Activated naive CD4-positive, alpha-beta T cell treated with anti-CD3 and anti-CD28 coated beads, Interleukin-2, amount 50 U/mL, for 24 hours (primary cell): Measurements from ENCODE around the gene TUBAL3.
"Not testable (repeated sequence)": the region's sequence is repeated elsewhere in the genome, so short reads cannot be mapped to it uniquely, and the experiment has no call there.

ENCODE experiments used
- H3K27ac Mint-ChIP-seq: one replicate; pipeline ENCODE4 v1.8.0; 2021; ENCODE audit warnings: mild to moderate bottlenecking, mixed read lengths
- H3K27me3 Mint-ChIP-seq: one replicate; pipeline ENCODE4 v1.8.0; 2021; ENCODE audit warnings: mixed read lengths
- H3K36me3 Mint-ChIP-seq: one replicate; pipeline ENCODE4 v1.8.0; 2021; ENCODE audit warnings: mixed read lengths
- H3K4me1 Mint-ChIP-seq: one replicate; pipeline ENCODE4 v1.8.0; 2021; ENCODE audit warnings: mixed read lengths
- H3K4me3 Mint-ChIP-seq: one replicate; pipeline ENCODE4 v1.8.0; 2021; ENCODE audit warnings: mild to moderate bottlenecking, mixed read lengths
- H3K9me3 Mint-ChIP-seq: one replicate; pipeline ENCODE4 v1.8.0; 2021; ENCODE audit warnings: mixed read lengths

Gene TUBAL3

GRCh38 chr10:5402798-5403197 is 1.8 kb downstream of the TUBAL3 start:
- H3K4me1 Mint-ChIP-seq, result no peaks in the 10 kb centered on the region
- H3K4me3 Mint-ChIP-seq, result no peak overlapping the region
- no peak overlapping the region for H3K27ac Mint-ChIP-seq
- no peaks in the 10 kb centered on the region for H3K9me3 Mint-ChIP-seq
- H3K36me3 Mint-ChIP-seq, result no peaks in the 10 kb centered on the region
- H3K27me3 Mint-ChIP-seq, result peaks cover 4% of the 10 kb centered on the region

DNA sequence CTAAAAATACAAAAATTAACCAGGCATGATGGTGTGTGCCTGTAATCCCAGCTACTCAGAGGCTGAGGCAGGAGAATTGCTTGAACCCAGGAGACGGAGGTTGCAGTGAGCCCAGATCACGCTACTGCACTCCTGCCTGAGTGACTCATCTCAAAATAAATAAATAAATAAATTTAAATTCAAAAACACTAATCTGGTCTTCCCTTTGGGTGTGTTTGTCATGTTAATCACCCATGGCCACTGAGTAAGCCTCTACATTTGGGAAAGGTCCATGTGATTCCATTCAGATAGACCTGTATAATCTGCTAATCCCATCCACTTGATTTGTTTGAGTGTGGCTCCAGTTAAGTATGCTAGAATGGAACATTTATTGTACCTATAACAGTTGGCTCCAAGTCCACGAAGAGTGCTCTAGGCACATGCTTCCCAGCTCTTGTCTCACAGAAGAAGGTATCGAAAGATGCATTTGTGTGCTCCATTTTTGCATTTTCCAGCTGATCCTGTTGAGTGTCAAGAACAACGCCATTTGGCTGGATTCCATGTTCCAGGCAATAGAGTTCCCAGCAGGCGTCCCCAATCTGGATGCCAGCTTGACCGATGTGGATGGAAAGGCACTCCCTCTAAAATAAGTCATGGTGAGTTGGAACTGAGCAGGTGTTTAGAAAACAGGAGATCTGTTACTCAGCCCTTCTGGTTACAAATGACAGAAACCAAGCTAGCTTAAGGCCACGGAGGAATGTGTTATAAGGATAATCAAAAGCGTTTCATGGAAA is 4.0 kb downstream of the TUBAL3 start:
- no peaks in the 10 kb centered on the region for H3K9me3 Mint-ChIP-seq
- H3K4me3 Mint-ChIP-seq, result no peak overlapping the region
- H3K36me3 Mint-ChIP-seq, result no peaks in the 10 kb centered on the region
- no peak overlapping the region for H3K27ac Mint-ChIP-seq
- no peaks in the 10 kb centered on the region for H3K4me1 Mint-ChIP-seq
- H3K27me3 Mint-ChIP-seq, result peaks cover 4% of the 10 kb centered on the region

DNA sequence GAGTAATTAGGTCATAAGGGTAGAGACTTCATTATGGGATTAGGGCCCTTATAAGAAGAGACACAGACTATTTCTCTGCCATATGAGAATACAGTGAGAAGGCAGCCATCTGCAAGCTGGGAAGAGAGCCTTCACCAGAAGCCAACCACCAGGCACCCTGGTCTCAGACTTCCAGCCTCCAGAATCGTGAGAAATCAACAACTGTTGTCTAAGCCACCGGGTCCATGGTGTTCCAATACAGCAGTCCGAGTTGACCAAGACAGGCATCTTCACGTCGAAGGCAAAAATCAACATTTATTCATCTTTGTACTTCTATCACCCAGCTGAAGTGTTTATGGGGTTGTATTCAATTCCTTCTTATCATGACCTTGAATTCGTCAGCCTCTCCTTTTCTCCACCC is 5.3 kb downstream of the TUBAL3 start:
- Mint-ChIP-seq H3K4me1 (no peaks in the 10 kb centered on the region), H3K27me3 (peaks cover 4% of the 10 kb centered on the region), H3K9me3 (no peaks in the 10 kb centered on the region), H3K27ac (no peak overlapping the region), H3K4me3 (no peak overlapping the region), H3K36me3 (no peaks in the 10 kb centered on the region)

GRCh38 chr10:5396556-5397300 is 7.9 kb downstream of the TUBAL3 start:
- H3K9me3 Mint-ChIP-seq, result no peaks in the 10 kb centered on the region

GRCh38 chr10:5395168-5395567 is 9.5 kb downstream of the TUBAL3 start:
- Mint-ChIP-seq H3K27me3 (peaks cover 10% of the 10 kb centered on the region), H3K4me1 (no peaks in the 10 kb centered on the region), H3K9me3 (peaks cover 8% of the 10 kb centered on the region), H3K27ac (no peak overlapping the region), H3K36me3 (peaks cover 7% of the 10 kb centered on the region), H3K4me3 (no peak overlapping the region)

More at GRCh38 chr10:5396556-5397300, 7.9 kb downstream of the TUBAL3 start:
- peaks cover 10% of the 10 kb centered on the region for H3K27me3 Mint-ChIP-seq
- H3K4me1 Mint-ChIP-seq, result no peaks in the 10 kb centered on the region
- no peak overlapping the region for H3K4me3 Mint-ChIP-seq
- no peak overlapping the region for H3K27ac Mint-ChIP-seq
- no peaks in the 10 kb centered on the region for H3K36me3 Mint-ChIP-seq

GRCh38 chr10:5393529-5393928 is 11.1 kb downstream of the TUBAL3 start:
- Mint-ChIP-seq H3K4me3 (no peak overlapping the region), H3K27me3 (peaks cover 8% of the 10 kb centered on the region), H3K9me3 (peaks cover 16% of the 10 kb centered on the region), H3K4me1 (no peaks in the 10 kb centered on the region), H3K36me3 (peaks cover 7% of the 10 kb centered on the region), H3K27ac (no peak overlapping the region)

DNA sequence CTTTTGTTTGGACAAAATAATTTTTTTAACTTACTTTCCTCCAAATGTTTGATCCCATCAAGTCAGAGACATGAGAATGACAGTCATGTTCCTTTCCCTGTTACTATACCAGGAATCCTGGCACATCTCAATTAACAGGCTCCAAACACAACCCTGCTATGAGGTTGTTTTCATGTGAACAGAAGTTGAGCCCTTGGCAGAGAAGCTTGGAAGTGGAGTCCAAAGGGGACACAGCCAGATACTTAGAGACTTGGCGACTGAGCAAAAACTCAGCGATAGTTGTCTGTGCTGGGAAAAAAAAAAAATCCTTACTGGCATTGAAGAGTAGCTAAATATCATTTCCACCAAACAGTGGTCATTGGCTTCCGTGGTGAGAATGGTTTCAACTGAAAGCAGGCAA is 12.8 kb downstream of the TUBAL3 start:
- Mint-ChIP-seq H3K36me3 (peaks cover 7% of the 10 kb centered on the region), H3K27ac (peak overlapping the region; percentile 63), H3K4me3 (no peak overlapping the region), H3K4me1 (no peaks in the 10 kb centered on the region), H3K27me3 (peaks cover 8% of the 10 kb centered on the region), H3K9me3 (peaks cover 21% of the 10 kb centered on the region)

- H3K9me3 Mint-ChIP-seq, result peaks cover 21% of the 10 kb centered on the region
- peaks cover 7% of the 10 kb centered on the region for H3K36me3 Mint-ChIP-seq
- no peak overlapping the region for H3K27ac Mint-ChIP-seq
- H3K4me3 Mint-ChIP-seq, result no peak overlapping the region
- peaks cover 11% of the 10 kb centered on the region for H3K27me3 Mint-ChIP-seq
- H3K4me1 Mint-ChIP-seq, result no peaks in the 10 kb centered on the region
These were observed 13.9 kb downstream of the TUBAL3 start for GRCh38 chr10:5390607-5391205.

GRCh38 chr10:5387169-5387568 is 17.5 kb downstream of the TUBAL3 start:
- H3K36me3 Mint-ChIP-seq, result peaks cover 7% of the 10 kb centered on the region
- H3K27ac Mint-ChIP-seq, result no peak overlapping the region
- no peak overlapping the region for H3K4me3 Mint-ChIP-seq
- H3K4me1 Mint-ChIP-seq, result no peaks in the 10 kb centered on the region
- H3K27me3 Mint-ChIP-seq, result peaks cover 5% of the 10 kb centered on the region
- peaks cover 21% of the 10 kb centered on the region for H3K9me3 Mint-ChIP-seq

DNA sequence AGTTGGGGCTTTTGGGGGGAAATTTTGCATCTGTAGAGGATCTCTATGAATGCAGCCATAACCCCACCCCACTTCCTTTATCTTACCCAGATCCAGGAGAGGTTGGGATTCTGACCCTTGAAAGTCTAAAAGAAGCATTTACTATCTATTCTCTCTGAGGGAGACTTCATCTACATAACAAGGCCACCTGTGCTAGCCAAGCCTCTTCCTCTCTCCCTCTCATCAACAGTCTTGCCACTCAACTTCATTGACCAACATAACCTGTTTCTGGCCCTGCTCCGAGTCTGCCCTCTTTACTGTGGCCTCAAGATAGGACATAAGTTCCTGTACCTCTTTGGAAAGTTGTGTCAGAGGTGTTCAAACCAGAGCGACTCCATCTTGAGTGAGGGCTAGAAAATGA is 19.4 kb downstream of the TUBAL3 start:
- no peaks in the 10 kb centered on the region for H3K4me1 Mint-ChIP-seq
- H3K9me3 Mint-ChIP-seq, result peaks cover 13% of the 10 kb centered on the region
- H3K36me3 Mint-ChIP-seq, result no peaks in the 10 kb centered on the region
- H3K27me3 Mint-ChIP-seq, result peaks cover 5% of the 10 kb centered on the region
- no peak overlapping the region for H3K27ac Mint-ChIP-seq
- H3K4me3 Mint-ChIP-seq, result no peak overlapping the region

DNA sequence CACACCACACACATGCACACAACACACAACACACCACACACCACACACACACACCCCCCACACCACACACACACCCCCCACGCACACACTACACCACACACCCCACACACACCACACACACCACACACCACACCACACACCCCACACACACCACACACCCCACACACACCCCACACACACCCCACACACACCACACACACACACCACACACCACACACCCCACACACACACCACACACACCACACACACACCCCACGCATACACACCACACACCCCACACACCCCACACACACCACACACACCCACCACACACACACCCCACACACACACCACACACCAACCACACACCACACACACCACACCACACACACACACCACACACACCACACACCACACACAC is 23.4 kb downstream of the TUBAL3 start:
- H3K27me3 Mint-ChIP-seq, result peaks cover 2% of the 10 kb centered on the region
- H3K4me1 Mint-ChIP-seq, result no peaks in the 10 kb centered on the region
- no peak overlapping the region for H3K4me3 Mint-ChIP-seq
- H3K9me3 Mint-ChIP-seq, result no peaks in the 10 kb centered on the region
- no peak overlapping the region for H3K27ac Mint-ChIP-seq
- no peaks in the 10 kb centered on the region for H3K36me3 Mint-ChIP-seq

GRCh38 chr10:5380395-5380794 is 24.2 kb downstream of the TUBAL3 start:
- not testable (repeated sequence) for H3K27ac Mint-ChIP-seq, H3K4me3 Mint-ChIP-seq, H3K36me3 Mint-ChIP-seq, H3K27me3 Mint-ChIP-seq, H3K9me3 Mint-ChIP-seq, H3K4me1 Mint-ChIP-seq

DNA sequence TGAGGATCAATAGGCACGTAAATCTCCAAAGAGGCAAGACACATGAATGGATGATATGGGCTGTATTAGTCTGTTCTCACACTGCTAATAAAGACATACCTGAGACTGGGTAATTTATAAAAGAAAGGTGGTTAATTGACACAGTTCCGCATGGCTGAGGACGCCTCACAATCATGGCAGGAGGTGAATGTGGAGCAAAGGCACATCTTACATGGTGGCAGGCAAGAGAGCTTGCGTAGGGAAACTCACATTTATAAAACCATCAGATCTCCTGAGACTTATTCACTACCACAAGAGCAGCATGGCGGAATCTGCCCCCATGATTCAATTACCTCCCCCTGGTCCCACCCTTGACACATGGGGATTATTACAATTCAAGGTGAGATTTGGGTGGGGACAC is 25.4 kb downstream of the TUBAL3 start:
- H3K9me3 Mint-ChIP-seq, H3K36me3 Mint-ChIP-seq, H3K27ac Mint-ChIP-seq, H3K4me3 Mint-ChIP-seq, H3K4me1 Mint-ChIP-seq, H3K27me3 Mint-ChIP-seq: not testable (repeated sequence)

GRCh38 chr10:5376450-5376849 is 28.2 kb downstream of the TUBAL3 start:
- no peak overlapping the region for H3K27ac Mint-ChIP-seq
- H3K27me3 Mint-ChIP-seq, result no peaks in the 10 kb centered on the region
- no peak overlapping the region for H3K4me3 Mint-ChIP-seq
- no peaks in the 10 kb centered on the region for H3K36me3 Mint-ChIP-seq
- H3K9me3 Mint-ChIP-seq, result no peaks in the 10 kb centered on the region
- H3K4me1 Mint-ChIP-seq, result no peaks in the 10 kb centered on the region

DNA sequence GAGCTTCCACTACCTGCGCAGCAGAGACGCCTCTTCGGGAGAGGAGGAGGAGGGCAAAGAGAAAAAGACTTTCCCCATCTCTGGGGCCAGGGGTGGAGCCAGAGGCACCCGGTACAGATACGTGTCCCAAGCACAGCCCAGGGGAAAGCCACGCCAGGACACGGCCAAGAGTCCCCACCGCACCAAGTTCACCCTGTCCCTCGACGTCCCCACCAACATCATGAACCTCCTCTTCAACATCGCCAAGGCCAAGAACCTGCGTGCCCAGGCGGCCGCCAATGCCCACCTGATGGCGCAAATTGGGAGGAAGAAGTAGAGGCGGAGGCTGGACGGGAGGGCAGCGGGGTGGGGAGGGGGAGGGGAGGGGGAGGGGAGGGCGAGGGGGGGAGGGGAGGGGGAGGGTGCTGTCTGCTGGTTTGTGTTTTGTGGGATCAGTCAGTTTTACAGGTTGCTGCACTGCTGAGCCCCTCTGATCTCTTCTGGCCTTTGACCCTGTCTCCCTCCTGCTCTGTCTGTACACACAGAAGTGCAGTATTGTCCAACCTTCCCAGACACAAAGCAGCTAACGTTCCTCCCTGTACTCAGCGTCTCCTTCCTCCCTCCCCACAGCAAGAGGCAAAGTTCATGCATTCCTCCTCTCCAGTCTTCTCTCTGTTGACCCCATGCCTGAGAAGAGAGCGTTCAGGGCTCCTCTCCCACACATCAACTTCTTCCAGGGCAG is 30.6 kb downstream of the TUBAL3 start:
- Mint-ChIP-seq H3K36me3 (no peaks in the 10 kb centered on the region), H3K9me3 (no peaks in the 10 kb centered on the region), H3K27ac (peak overlapping the region; percentile 85)

DNA sequence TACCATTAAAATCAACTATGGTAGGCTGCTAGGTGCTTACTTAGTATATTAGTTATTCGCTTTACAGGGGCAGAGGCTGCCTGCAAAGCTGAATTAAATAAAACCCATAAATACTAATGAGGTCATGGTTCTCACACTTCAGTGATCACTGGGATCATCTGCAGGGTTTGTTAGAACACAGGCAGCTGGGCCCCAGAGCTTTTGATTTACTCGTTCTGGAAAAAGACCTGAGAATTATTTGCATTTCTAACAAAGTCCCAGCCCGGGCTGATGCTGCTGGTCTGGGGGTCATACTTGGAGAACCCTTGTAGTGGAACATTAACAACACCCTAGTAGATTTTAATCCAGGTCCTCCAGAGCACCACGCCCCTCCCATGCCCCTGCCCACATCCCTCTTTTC is 31.3 kb downstream of the TUBAL3 start:
- H3K36me3 Mint-ChIP-seq, result no peaks in the 10 kb centered on the region
- no peak overlapping the region for H3K27ac Mint-ChIP-seq
- H3K27me3 Mint-ChIP-seq, result no peaks in the 10 kb centered on the region
- no peak overlapping the region for H3K4me3 Mint-ChIP-seq
- no peaks in the 10 kb centered on the region for H3K4me1 Mint-ChIP-seq
- H3K9me3 Mint-ChIP-seq, result no peaks in the 10 kb centered on the region

More for the DNA sequence above, 30.6 kb downstream of the TUBAL3 start:
- Mint-ChIP-seq H3K4me3 (no peak overlapping the region), H3K27me3 (no peaks in the 10 kb centered on the region), H3K4me1 (no peaks in the 10 kb centered on the region)
